ENCODE data around the gene PANX3.

- no peak for TF ChIP-seq POLR2AphosphoS5 (IDR thresholded peaks at IDR 0.05; ENCODE audit: low read depth, low read length)
- no peak for TF ChIP-seq POLR2A (IDR thresholded peaks at IDR 0.05; ENCODE audit: low read depth, low read length)
- no peak for TF ChIP-seq TAF1 (IDR thresholded peaks at IDR 0.05; ENCODE audit: borderline replicate concordance, low read depth, low read length)
Observed at GRCh38 chr11:124643042-124643604, 31.9 kb downstream of the PANX3 start.
